H9 (cell line): ENCODE data around the gene RFPL3. TPM values are rescaled to one million over a fixed set of nuclear protein-coding genes. Genes with fewer than 3 reads are reported as not detected.

Source experiments
- DNase-seq: peaks from one replicate; pipeline ENCODE4 v3.0.0-alpha.2; 2017
- H2AFZ ChIP-seq: one replicate; pipeline ENCODE4 v1.6.1; 2013; ENCODE audit warnings: mild to moderate bottlenecking, low read length, control low read depth, moderate library complexity
- H2AK5ac ChIP-seq: 2 replicates; pipeline ENCODE4 v1.6.1; 2013; ENCODE audit warnings: low read length, control low read depth, mixed read lengths; ENCODE audit not compliant: insufficient read length
- H2BK120ac ChIP-seq: one replicate; pipeline ENCODE4 v1.6.1; 2013; ENCODE audit warnings: low read depth, mild to moderate bottlenecking, low read length, control low read depth, inconsistent platforms; ENCODE audit not compliant: poor library complexity, severe bottlenecking
- H2BK12ac ChIP-seq: 2 replicates; pipeline ENCODE4 v1.6.1; 2013; ENCODE audit warnings: low read length, control low read depth, mixed read lengths, low read depth; ENCODE audit not compliant: insufficient read length
- H2BK15ac ChIP-seq: 2 replicates; pipeline ENCODE4 v1.6.1; 2013; ENCODE audit warnings: low read depth, low read length, control low read depth
- H2BK20ac ChIP-seq: one replicate; pipeline ENCODE4 v1.6.1; 2013; ENCODE audit warnings: low read depth, mild to moderate bottlenecking, low read length, control low read depth, inconsistent platforms; ENCODE audit not compliant: poor library complexity, severe bottlenecking
- H2BK5ac ChIP-seq: 2 replicates; pipeline ENCODE4 v1.6.1; 2013; ENCODE audit warnings: low read length, control low read depth, mixed read lengths; ENCODE audit not compliant: insufficient read length
- H3K14ac ChIP-seq: 2 replicates; pipeline ENCODE4 v1.6.1; 2013; ENCODE audit warnings: low read length, control low read depth; ENCODE audit not compliant: insufficient read depth
- H3K18ac ChIP-seq: 2 replicates; pipeline ENCODE4 v1.6.1; 2013; ENCODE audit warnings: low read depth, mild to moderate bottlenecking, mixed read lengths, low read length, control low read depth; ENCODE audit not compliant: insufficient read length
- H3K23ac ChIP-seq: 2 replicates; pipeline ENCODE4 v1.6.1; 2013; ENCODE audit warnings: low read length, control low read depth, mixed read lengths, low read depth; ENCODE audit not compliant: insufficient read length
- H3K23me2 ChIP-seq: 2 replicates; pipeline ENCODE4 v1.6.1; 2013; ENCODE audit warnings: low read depth, mild to moderate bottlenecking, mixed read lengths, low read length, control low read depth; ENCODE audit not compliant: insufficient read length, poor library complexity, severe bottlenecking
- H3K27ac ChIP-seq: 2 replicates; pipeline ENCODE4 v1.5.1; 2013; ENCODE audit warnings: low read length, control low read depth, mixed read lengths, low read depth; ENCODE audit not compliant: insufficient read length
- H3K27me3 ChIP-seq: 2 replicates; pipeline ENCODE4 v1.6.1; 2013; ENCODE audit warnings: low read length, control low read depth, inconsistent platforms; ENCODE audit not compliant: insufficient read depth
- H3K4ac ChIP-seq: 2 replicates; pipeline ENCODE4 v1.6.1; 2013; ENCODE audit warnings: low read depth, mild to moderate bottlenecking, control low read depth, inconsistent platforms, low read length, moderate library complexity
- H3K4me1 ChIP-seq: 2 replicates; pipeline ENCODE4 v1.6.1; 2013; ENCODE audit warnings: low read length, control low read depth, inconsistent platforms; ENCODE audit not compliant: insufficient read depth
- H3K4me2 ChIP-seq: 2 replicates; pipeline ENCODE4 v1.6.1; 2013; ENCODE audit warnings: low read length, control low read depth, mixed read lengths; ENCODE audit not compliant: insufficient read length, insufficient read depth
- H3K56ac ChIP-seq: 2 replicates; pipeline ENCODE4 v1.6.1; 2013; ENCODE audit warnings: low read depth, mild to moderate bottlenecking, mixed read lengths, low read length, control low read depth; ENCODE audit not compliant: insufficient read length
- H3K79me1 ChIP-seq: 2 replicates; pipeline ENCODE4 v1.6.1; 2013; ENCODE audit warnings: low read depth, mild to moderate bottlenecking, moderate library complexity, low read length, control low read depth, inconsistent platforms; ENCODE audit not compliant: insufficient read depth, poor library complexity, severe bottlenecking
- H3K79me2 ChIP-seq: 2 replicates; pipeline ENCODE4 v1.6.1; 2013; ENCODE audit warnings: low read length, control low read depth, inconsistent platforms; ENCODE audit not compliant: insufficient read depth
- H3K9ac ChIP-seq: 2 replicates; pipeline ENCODE4 v1.6.1; 2013; ENCODE audit warnings: low read length, control low read depth, mixed read lengths; ENCODE audit not compliant: insufficient read length; ENCODE audit errors: extremely low read depth
- H3K9me3 ChIP-seq: one replicate; pipeline ENCODE4 v1.6.1; 2013; ENCODE audit warnings: low read depth, low read length, inconsistent platforms; ENCODE audit not compliant: control insufficient read depth
- H3T11ph ChIP-seq: one replicate; pipeline ENCODE4 v1.6.1; 2013; ENCODE audit warnings: mild to moderate bottlenecking, low read length, control low read depth, inconsistent platforms
- H4K20me1 ChIP-seq: one replicate; pipeline ENCODE4 v1.6.1; 2013; ENCODE audit not compliant: control insufficient read depth, insufficient read length, insufficient read depth
- H4K5ac ChIP-seq: 2 replicates; pipeline ENCODE4 v1.6.1; 2013; ENCODE audit warnings: low read depth, mild to moderate bottlenecking, mixed read lengths, low read length, control low read depth; ENCODE audit not compliant: insufficient read length
- H4K8ac ChIP-seq: replicated peaks from 2 replicates; pipeline ENCODE4 v1.6.1; 2013; ENCODE audit warnings: low read length, control low read depth, mixed read lengths, low read depth; ENCODE audit not compliant: insufficient read length
- H4K91ac ChIP-seq: 2 replicates; pipeline ENCODE4 v1.6.1; 2013; ENCODE audit warnings: low read depth, mild to moderate bottlenecking, moderate library complexity, mixed read lengths, low read length, control low read depth; ENCODE audit not compliant: insufficient read length
- H3K27ac Mint-ChIP-seq, 3 experiments: 2 replicates in 2 of 3; 3 replicates in 1 of 3; pipeline ENCODE4 v1.8.0; 2020 to 2021; ENCODE audit warnings: mixed read lengths in 3 of 3, mild to moderate bottlenecking in 1 of 3, moderate library complexity in 1 of 3
- H3K27me3 Mint-ChIP-seq: 2 replicates; pipeline ENCODE4 v1.8.0; 2021; ENCODE audit warnings: low read depth, mild to moderate bottlenecking, moderate library complexity, mixed read lengths
- H3K36me3 Mint-ChIP-seq, 3 experiments: 2 replicates in 2 of 3; 3 replicates in 1 of 3; pipeline ENCODE4 v1.8.0; 2020 to 2021; ENCODE audit warnings: low read depth in 3 of 3, mixed read lengths in 3 of 3; ENCODE audit not compliant: insufficient read depth in 1 of 3
- H3K4me1 Mint-ChIP-seq, 2 experiments: 2 replicates each; pipeline ENCODE4 v1.8.0; 2020; ENCODE audit warnings: mixed read lengths in 2 of 2
- H3K4me3 Mint-ChIP-seq, 2 experiments: 2 replicates in 1 of 2; 3 replicates in 1 of 2; pipeline ENCODE4 v1.8.0; 2020 to 2021; ENCODE audit warnings: mild to moderate bottlenecking in 2 of 2, mixed read lengths in 2 of 2, moderate library complexity in 1 of 2
- H3K9me3 Mint-ChIP-seq, 2 experiments: 2 replicates in 1 of 2; 3 replicates in 1 of 2; pipeline ENCODE4 v1.8.0; 2020; ENCODE audit warnings: mild to moderate bottlenecking in 2 of 2, mixed read lengths in 2 of 2, moderate library complexity in 1 of 2
- WGBS: extraction: QIAGEN DNeasy Blood & Tissue Kit; methylation state at CpG from one replicate; pipeline ENCODE4 v1.1.7; 2013; ENCODE audit warnings: missing lambda C conversion rate, low lambda C conversion rate, mixed read lengths; ENCODE audit not compliant: insufficient read length; ENCODE audit errors: extremely low coverage; 5-methylcytosine and 5-hydroxymethylcytosine counted together
- total RNA-seq: library from RNA; stranded (reverse); gene quantifications from 2 replicates; pipeline ENCODE4 v1.2.1, GENCODE V29; 2021
- TF ChIP-seq, protein P1 (sequence below): fragments of 200-600 bp; sonication (generic); conservative IDR thresholded peaks from 3 replicates; pipeline ENCODE4 v1.8.0; 2021; ENCODE audit warnings: antibody characterized with exemption, mild to moderate bottlenecking

Gene RFPL3
- total RNA-seq, 1 experiment from 2014 or later, result not detected

DNA sequence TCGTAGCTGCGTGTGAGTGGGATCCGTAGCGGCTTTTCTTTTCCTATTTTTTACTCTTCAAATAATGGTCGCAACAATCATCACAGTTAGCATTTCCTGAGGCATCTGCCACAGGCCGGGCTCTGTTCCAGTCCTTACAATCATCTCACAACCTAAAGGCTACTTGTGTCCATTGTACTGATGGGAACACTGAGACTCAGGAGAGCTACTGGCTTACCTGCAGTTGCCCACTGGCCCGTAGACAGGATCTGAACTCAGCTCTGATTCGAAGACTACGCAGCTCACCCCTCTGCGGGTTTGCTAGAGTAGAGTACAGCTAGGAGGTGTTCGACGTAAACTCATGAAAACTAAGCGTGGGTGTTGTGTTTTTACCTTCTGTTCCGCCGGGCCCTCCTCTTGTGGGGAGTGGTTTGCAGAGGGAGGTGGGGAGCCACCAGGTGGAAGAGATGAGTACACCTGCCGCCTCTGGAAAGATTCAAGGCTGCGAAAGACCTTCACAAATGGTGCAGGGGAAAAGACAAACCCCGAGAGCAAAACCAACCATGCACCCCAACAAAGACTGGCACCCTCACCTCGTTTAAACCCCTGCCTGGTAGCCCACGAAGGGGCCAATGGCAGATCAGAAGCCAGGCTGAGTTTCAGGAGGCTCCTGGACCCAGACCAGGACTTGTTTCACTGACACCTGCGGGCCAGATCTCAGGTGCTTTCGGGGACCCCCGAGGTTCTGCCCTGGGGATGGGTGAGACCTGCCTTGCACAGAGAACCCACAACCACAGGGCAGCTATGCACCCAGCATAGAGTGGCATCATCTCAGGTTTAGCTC is 18.3 kb upstream of the RFPL3 start:
- Histone ChIP-seq H3K79me1 (no peaks in the 10 kb centered on the region), H3K79me2 (no peaks in the 10 kb centered on the region), H2BK15ac (no peak overlapping the region), H4K20me1 (no peaks in the 10 kb centered on the region), H2BK5ac (no peak overlapping the region), H2BK12ac (no peak overlapping the region), H3K9ac (no peak overlapping the region), H2BK120ac (no peak overlapping the region), H3K18ac (no peak overlapping the region), H3T11ph (no peak overlapping the region), H3K23me2 (no peaks in the 10 kb centered on the region), H4K91ac (no peak overlapping the region), H4K5ac (no peak overlapping the region), H3K23ac (no peak overlapping the region), H3K9me3 (no peaks in the 10 kb centered on the region), H2AFZ (no peak overlapping the region), H3K27ac (no peak overlapping the region), H3K4me2 (no peak overlapping the region), H4K8ac (no peak overlapping the region), H3K14ac (no peak overlapping the region), H3K4me1 (no peaks in the 10 kb centered on the region), H2AK5ac (no peak overlapping the region), H2BK20ac (no peak overlapping the region), H3K27me3 (no peaks in the 10 kb centered on the region), H3K4ac (no peak overlapping the region), H3K56ac (no peak overlapping the region)
- Mint-ChIP-seq H3K4me1 (peaks cover 17 to 35% of the 10 kb centered on the region in 2 experiments), H3K27ac (no peak overlapping the region), H3K36me3 (no peaks in the 10 kb centered on the region), H3K4me3 (no peak overlapping the region), H3K27me3 (peaks cover 48% of the 10 kb centered on the region), H3K9me3 (no peaks in the 10 kb centered on the region)
- no CpG with 5 or more reads among the region's 23 CpGs for WGBS
- DNase-seq, result no peak
- TF ChIP-seq, protein P1, sequence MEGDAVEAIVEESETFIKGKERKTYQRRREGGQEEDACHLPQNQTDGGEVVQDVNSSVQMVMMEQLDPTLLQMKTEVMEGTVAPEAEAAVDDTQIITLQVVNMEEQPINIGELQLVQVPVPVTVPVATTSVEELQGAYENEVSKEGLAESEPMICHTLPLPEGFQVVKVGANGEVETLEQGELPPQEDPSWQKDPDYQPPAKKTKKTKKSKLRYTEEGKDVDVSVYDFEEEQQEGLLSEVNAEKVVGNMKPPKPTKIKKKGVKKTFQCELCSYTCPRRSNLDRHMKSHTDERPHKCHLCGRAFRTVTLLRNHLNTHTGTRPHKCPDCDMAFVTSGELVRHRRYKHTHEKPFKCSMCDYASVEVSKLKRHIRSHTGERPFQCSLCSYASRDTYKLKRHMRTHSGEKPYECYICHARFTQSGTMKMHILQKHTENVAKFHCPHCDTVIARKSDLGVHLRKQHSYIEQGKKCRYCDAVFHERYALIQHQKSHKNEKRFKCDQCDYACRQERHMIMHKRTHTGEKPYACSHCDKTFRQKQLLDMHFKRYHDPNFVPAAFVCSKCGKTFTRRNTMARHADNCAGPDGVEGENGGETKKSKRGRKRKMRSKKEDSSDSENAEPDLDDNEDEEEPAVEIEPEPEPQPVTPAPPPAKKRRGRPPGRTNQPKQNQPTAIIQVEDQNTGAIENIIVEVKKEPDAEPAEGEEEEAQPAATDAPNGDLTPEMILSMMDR, result peak; percentile 23; the same call in 2 of the 3 replicates
